Adrenal gland (tissue), 12 donors: ENCODE results near the gene RAMAC. TPM values are rescaled to one million over a fixed set of nuclear protein-coding genes. Genes with fewer than 3 reads are reported as not detected.

Source experiments
- DNase-seq, 7 donors: peaks; one replicate each; pipeline ENCODE4 v3.0.0-alpha.2; 2019 to 2020
- H3K27ac ChIP-seq, 5 donors: fragments of 200-600 bp; sonication (generic) in 4 of 5; 1 replicate in 3 of 5; 2 replicates in 2 of 5; pipeline versions ENCODE4 v1.5.1 to v1.8.0; 2016 to 2020; ENCODE audit warnings: mild to moderate bottlenecking in 1 of 5
- H3K27me3 ChIP-seq: fragments of 200-600 bp; 2 replicates; pipeline ENCODE4 v1.8.0; 2021
- H3K36me3 ChIP-seq, 2 donors: fragments of 200-600 bp; replicated peaks in 1 of 2; 1 replicate in 1 of 2; 2 replicates in 1 of 2; pipeline versions ENCODE4 v1.5.1 to v1.8.0; 2018 to 2022
- H3K4me1 ChIP-seq, 2 donors: fragments of 200-600 bp; replicated peaks in 1 of 2; 1 replicate in 1 of 2; 2 replicates in 1 of 2; pipeline versions ENCODE4 v1.5.1 to v1.8.0; 2018 to 2021
- H3K4me3 ChIP-seq, 4 donors: fragments of 200-600 bp; sonication (generic) in 3 of 4; one replicate each; pipeline ENCODE4 v1.5.1; 2016 to 2018
- H3K9me3 ChIP-seq, 3 donors: fragments of 200-600 bp; sonication (generic) in 1 of 3; replicated peaks in 1 of 3; 1 replicate in 2 of 3; 2 replicates in 1 of 3; pipeline versions ENCODE4 v1.5.1 to v1.8.0; 2016 to 2021
- CTCF ChIP-seq, 6 experiments: fragments of 450-650 bp in 4 of 6; fragments of 200-600 bp in 2 of 6; sonication (generic) in 1 of 6; IDR thresholded peaks; 1 replicate in 5 of 6; 2 replicates in 1 of 6; pipeline versions ENCODE4 v1.5.1 to v1.8.0; 2016 to 2021; ENCODE audit warnings: antibody characterized with exemption in 6 of 6, mild to moderate bottlenecking in 2 of 6, moderate library complexity in 1 of 6
- POLR2A ChIP-seq, 2 donors: fragments of 450-650 bp; IDR thresholded peaks; one replicate each; pipeline ENCODE4 v1.6.1; 2017; ENCODE audit warnings: antibody characterized with exemption in 2 of 2, mild to moderate bottlenecking in 2 of 2, moderate library complexity in 1 of 2
- WGBS, 4 donors: extraction: QIAGEN DNeasy Blood & Tissue Kit in 2 of 4; methylation state at CpG; one replicate each; pipeline versions ENCODE4 v1.1.5 to v1.1.7; 2013 to 2017; 5-methylcytosine and 5-hydroxymethylcytosine counted together
- intact Hi-C, 2 donors: fragments of 100-400 bp; cut with DNase I; formaldehyde crosslinking; loops; one replicate each; pipeline versions ENCODE4 v1.14.1 to v1.15.0; 2022 to 2023
- polyA plus RNA-seq, 3 donors: library from polyadenylated mRNA; stranded (reverse); fragments of 200-250 nt in 2 of 3; fragments of 350-450 nt in 1 of 3; fragmentation: Illumina TruSeq in 1 of 3; extraction: RNeasy Lipid Tissue Mini Kit (QIAGEN cat#74804) in 1 of 3; gene quantifications; one replicate each; pipeline ENCODE4 v1.2.3, GENCODE V29; 2013 to 2014
- total RNA-seq, 9 donors: library from RNA; depleted of rRNA in 4 of 9; stranded (reverse); fragments of >200 nt in 4 of 9; fragments of 120-200 nt in 1 of 9; fragmentation: NEBNext Ultra II Directional in 1 of 9; extraction: Animal tissue kit (Norgen Biotek cat#: 25700) in 1 of 9; gene quantifications; one replicate each; pipeline versions ENCODE4 v1.1.0 to v1.2.4, GENCODE V29; 2013 to 2023
- donor health status: healthy with polysubstance abuse.
- donor health status: Bipolar disorder and iron deficiency.
- donor health status: DM: yes; HTN: yes; CAD: no.
- donor health status: DM: no; HTN: no; CAD: no.
- donor health status: DM: no; HTN: no; CAD: no.
- donor health status: DM: yes; HTN: yes; CAD: no.

Gene RAMAC
- total and polyA plus RNA-seq, 12 donors, result 12.7 to 80.0 (median 21.7) TPM

DNA sequence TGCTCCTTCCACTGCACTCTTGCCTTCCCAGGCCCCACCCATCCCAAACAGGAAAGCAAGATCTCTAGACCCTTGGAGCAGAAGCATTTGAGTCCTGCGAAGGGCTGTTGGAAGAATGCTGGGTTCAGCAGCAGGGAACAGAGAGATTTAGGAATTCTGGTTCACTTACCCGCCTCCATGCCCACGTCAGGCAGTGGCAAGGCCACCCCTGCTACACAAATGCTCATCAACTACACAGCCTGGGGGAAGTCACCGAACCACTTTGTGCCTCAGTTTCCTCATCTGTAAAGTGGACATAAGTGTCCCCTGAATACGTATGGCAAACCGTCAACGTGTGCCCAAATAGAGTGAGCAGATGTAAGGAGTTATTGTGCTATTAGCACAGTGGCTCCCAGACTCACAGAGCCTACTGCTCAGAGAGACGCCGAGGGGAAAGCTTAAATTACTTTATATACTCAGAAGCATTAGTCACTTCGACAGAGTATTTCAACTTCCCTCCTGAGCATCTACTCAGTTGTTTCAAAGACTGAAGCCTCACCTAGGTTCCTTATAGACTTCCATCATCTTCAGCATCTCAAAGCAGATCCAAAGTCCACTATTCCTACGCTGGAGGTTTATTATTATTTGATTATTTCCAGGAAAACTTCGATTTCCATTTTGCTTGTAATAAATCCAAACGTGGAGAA is 34.4 kb upstream of the RAMAC start:
- Histone ChIP-seq H3K4me3 (peak overlapping the region in 2 of 4 donors; percentile 26 to 73), H3K4me1 (peaks cover 0 to 12% of the 10 kb centered on the region in 2 donors), H3K9me3 (no peaks in the 10 kb centered on the region), H3K27me3 (no peaks in the 10 kb centered on the region), H3K36me3 (no peaks in the 10 kb centered on the region), H3K27ac (peak overlapping the region in 1 of 5 donors; percentile 61)
- intact Hi-C loops, result loop anchor here in 1 of 2 donors (10.0 kb wide), 1 partner anchor 47 kb away; no protein-coding TSS in a partner anchor
- 49 to 56% (median 51%) methylated on average over 13 of the region's 13 CpGs for WGBS, 4 donors
- TF ChIP-seq POLR2A (IDR thresholded peaks at IDR 0.05), result no peak
- TF ChIP-seq CTCF (IDR thresholded peaks at IDR 0.05), result no peak
- no peak for DNase-seq

DNA sequence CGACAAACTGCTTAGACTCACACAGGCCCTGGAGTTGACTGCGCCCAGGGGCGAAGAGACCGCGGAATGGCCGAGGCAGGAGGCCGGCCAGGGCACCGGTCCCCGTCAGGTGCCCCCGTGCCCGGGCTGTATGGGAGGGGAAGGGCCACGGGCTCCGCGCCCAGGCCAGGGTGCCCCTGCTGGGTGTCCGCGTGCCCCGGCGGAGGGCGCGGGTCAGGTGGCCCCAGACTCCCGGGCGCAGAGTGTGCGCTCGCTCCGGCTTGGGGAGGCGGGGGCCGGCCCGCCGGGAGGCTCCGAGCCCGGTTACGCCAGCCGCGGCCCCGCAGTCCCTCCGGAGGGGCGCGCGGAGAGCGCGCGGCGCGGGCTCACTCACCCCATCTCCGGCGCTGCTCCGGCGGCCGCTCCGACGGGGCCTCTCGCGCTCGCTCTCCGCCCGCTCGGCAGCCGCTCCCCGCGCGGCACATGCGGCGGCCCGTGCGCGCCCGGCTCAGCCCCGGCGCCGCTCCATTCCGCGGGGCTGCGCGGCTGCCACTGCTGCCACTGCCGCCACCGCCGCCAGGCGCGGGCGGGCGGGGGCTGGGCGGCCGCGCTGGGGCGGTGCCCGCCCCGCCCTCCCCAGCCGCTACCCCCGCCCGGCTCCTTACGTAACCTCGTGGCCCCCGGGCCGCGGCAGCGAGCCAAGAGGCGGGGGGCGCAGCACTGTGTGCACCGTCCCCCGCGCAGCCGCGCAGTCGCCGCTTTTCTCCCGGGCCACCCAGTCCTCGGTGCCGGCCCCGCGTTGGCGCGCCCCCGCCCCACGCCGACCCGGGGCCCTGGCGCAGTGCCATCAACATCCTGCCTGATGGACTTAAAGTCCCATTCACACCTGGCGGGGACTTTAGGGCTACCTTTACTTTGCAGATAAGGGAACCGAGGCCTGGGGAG is 33.6 kb upstream of the RAMAC start, which contains the start of gene HOMER2:
Gene HOMER2, minus strand, starts transcription at position 563 of the 924 bp plus-strand sequence. Its CDS starts 185 bp downstream, at position 378.
- peak in 5 of 7 donors; percentile 22 to 43 (median 29) for DNase-seq
- Histone ChIP-seq H3K4me1 (peaks cover 0 to 12% of the 10 kb centered on the region in 2 donors), H3K4me3 (peak within 1 kb of the TSS in 2 of 4 donors; percentile 28 to 73), H3K36me3 (no peaks in the 10 kb centered on the region), H3K9me3 (no peaks in the 10 kb centered on the region), H3K27ac (peak within 1 kb of the TSS in 3 of 5 donors; percentile 27 to 61 (median 30)), H3K27me3 (no peaks in the 10 kb centered on the region)
- WGBS, 4 donors, result 0 to 5% (median 1%) methylated on average over 20 to 118 of the region's 119 CpGs
- TF ChIP-seq POLR2A (IDR thresholded peaks at IDR 0.05) (peak in 1 of 2 donors; percentile 35), CTCF (IDR thresholded peaks at IDR 0.05) (peak in 1 of 6 experiments; percentile 27)
- intact Hi-C loops, result loop anchor here in 1 of 2 donors (10.0 kb wide), 1 partner anchor 48 kb away; no protein-coding TSS in a partner anchor

DNA sequence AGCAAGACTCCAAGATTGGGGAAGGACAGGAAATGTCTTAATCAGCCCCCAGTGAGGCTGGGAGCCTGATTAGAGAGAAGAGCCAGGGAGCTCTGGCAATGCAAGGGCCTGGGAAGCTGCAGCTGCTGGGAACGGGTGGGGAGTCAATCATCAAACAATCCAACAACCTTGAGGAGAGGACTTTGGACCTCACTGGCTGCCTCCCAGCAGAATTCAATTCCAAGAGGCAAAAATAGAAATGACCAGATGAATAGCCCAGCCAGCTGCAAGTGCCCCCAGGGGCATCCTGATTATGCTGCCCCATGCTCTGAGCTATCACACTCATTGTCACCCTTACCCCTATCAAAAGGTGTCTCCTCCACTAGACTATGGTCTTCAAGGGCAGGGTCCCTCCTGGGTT is 27.4 kb upstream of the RAMAC start:
- H3K27me3 ChIP-seq, result no peaks in the 10 kb centered on the region
- DNase-seq, result no peak
- H3K27ac ChIP-seq, result no peak overlapping the region

More for the DNA sequence above, 27.4 kb upstream of the RAMAC start:
- intact Hi-C loops, result loop anchor here in 1 of 2 donors (10.0 kb wide), 1 partner anchor 54 kb away; no protein-coding TSS in a partner anchor
- Histone ChIP-seq H3K4me1 (no peaks in the 10 kb centered on the region), H3K9me3 (no peaks in the 10 kb centered on the region), H3K36me3 (no peaks in the 10 kb centered on the region), H3K4me3 (no peak overlapping the region)
- TF ChIP-seq CTCF (IDR thresholded peaks at IDR 0.05), result no peak
- no peak for TF ChIP-seq POLR2A (IDR thresholded peaks at IDR 0.05)
- WGBS, 4 donors, result 43 to 89% (median 69%) methylated on average over 1 of the region's 1 CpG
